PC-9 (cell line): ENCODE measurements around the gene AGAP3. TPM values are rescaled to one million over a fixed set of nuclear protein-coding genes. Genes with fewer than 3 reads are reported as not detected.

Source experiments
- BruUV-seq: library from RNA; stranded (reverse); fragments of 400-500 nt; replicated peaks from 2 replicates; lab custom pipeline; 2021; lab: Mats Ljungman, UMichigan
- CTCF ChIA-PET: fragments of 300-600 bp; sonication (Branson Sonifier 250); formaldehyde crosslinking; loops from one replicate; lab custom pipeline; 2022; ENCODE audit warnings: antibody characterized with exemption; lab: Charles Lee
- POLR2A ChIA-PET: fragments of 300-600 bp; sonication (Branson Sonifier 250); formaldehyde crosslinking; loops from one replicate; lab custom pipeline; 2022; ENCODE audit warnings: antibody characterized with exemption; ENCODE audit not compliant: unreplicated experiment; lab: Charles Lee
- DNase-seq, 2 experiments: peaks; one replicate each; pipeline versions ENCODE4 v3.0.0 to v3.0.0-alpha.2; 2015 to 2022; ENCODE audit warnings: mixed read lengths in 1 of 2
- H2AFZ ChIP-seq: fragments of 200-600 bp; sonication (generic); 2 replicates; pipeline ENCODE4 v1.8.1; 2017; ENCODE audit warnings: antibody characterized with exemption
- H3F3A ChIP-seq: fragments of 200-600 bp; sonication (generic); 2 replicates; pipeline ENCODE4 v1.8.1; 2017; ENCODE audit warnings: antibody characterized with exemption, mild to moderate bottlenecking, low read depth; ENCODE audit not compliant: insufficient read depth
- H3K27ac ChIP-seq: fragments of 200-600 bp; sonication (generic); 2 replicates; pipeline ENCODE4 v1.6.1; 2016; ENCODE audit warnings: mixed run types
- H3K27me3 ChIP-seq: fragments of 200-600 bp; sonication (generic); 2 replicates; pipeline ENCODE4 v1.6.1; 2016; ENCODE audit warnings: low read depth, mixed run types; ENCODE audit not compliant: insufficient read depth
- H3K36me3 ChIP-seq: fragments of 200-600 bp; sonication (generic); 2 replicates; pipeline ENCODE4 v1.6.1; 2016; ENCODE audit warnings: low read depth, mixed run types
- H3K4me1 ChIP-seq: fragments of 200-600 bp; sonication (generic); replicated peaks from 2 replicates; pipeline ENCODE4 v1.6.1; 2016; ENCODE audit warnings: mixed run types; ENCODE audit not compliant: insufficient read depth
- H3K4me2 ChIP-seq: fragments of 200-600 bp; sonication (generic); 2 replicates; pipeline ENCODE4 v1.6.1; 2017; ENCODE audit warnings: mixed run types
- H3K4me3 ChIP-seq: fragments of 200-600 bp; sonication (generic); 2 replicates; pipeline ENCODE4 v1.6.1; 2016; ENCODE audit warnings: mixed run types
- H3K79me2 ChIP-seq: fragments of 200-600 bp; sonication (generic); 2 replicates; pipeline ENCODE4 v1.6.1; 2017; ENCODE audit warnings: low read depth, mixed run types
- H3K9me2 ChIP-seq: fragments of 200-600 bp; sonication (generic); 2 replicates; pipeline ENCODE4 v1.8.1; 2017; ENCODE audit warnings: mild to moderate bottlenecking; ENCODE audit not compliant: insufficient read depth
- H3K9me3 ChIP-seq: fragments of 200-600 bp; sonication (generic); 2 replicates; pipeline ENCODE4 v1.8.1; 2016; ENCODE audit warnings: low read depth; ENCODE audit not compliant: insufficient read depth
- H4K20me1 ChIP-seq: fragments of 200-600 bp; sonication (generic); 2 replicates; pipeline ENCODE4 v1.8.1; 2017; ENCODE audit not compliant: insufficient read depth
- EZH2 ChIP-seq: fragments of 200-600 bp; sonication (generic); IDR thresholded peaks from 2 replicates; pipeline ENCODE4 v1.8.0; 2017; ENCODE audit warnings: antibody characterized with exemption, low read depth
- intact Hi-C: fragments of 100-400 bp; cut with micrococcal nuclease; formaldehyde crosslinking; loops from one replicate; pipeline ENCODE4 v1.10.0; 2022; ENCODE audit not compliant: unreplicated experiment
- total RNA-seq: library from RNA; stranded (reverse); gene quantifications from 2 replicates; pipeline ENCODE4 v1.2.3, GENCODE V29; 2021
- TF ChIP-seq, protein P1 (sequence below): fragments of 200-600 bp; sonication (generic); conservative IDR thresholded peaks from 2 replicates; pipeline ENCODE4 v1.6.1; 2017; ENCODE audit warnings: mixed run types, antibody characterized with exemption, mild to moderate bottlenecking, moderate library complexity

AGAP3 gene
- total RNA-seq, 1 experiment from 2014 or later: 103 TPM

- no peaks in the 10 kb centered on the region for H3K27me3 ChIP-seq
- peaks cover 38% of the 10 kb centered on the region for H3F3A ChIP-seq
- no peaks in the 10 kb centered on the region for H3K9me2 ChIP-seq
- POLR2A ChIA-PET: no interaction called here
- CTCF ChIA-PET: interaction anchor here (0.6 to 1.2 kb wide), 3 partner anchors 24 to 192 kb away, joined by 3 to 13 read pairs (median 4); partner anchors contain the start of gene ABCF2
- peaks cover 23% of the 10 kb centered on the region for H3K79me2 ChIP-seq
- no peak overlapping the region for H3K27ac ChIP-seq
- no peaks in the 10 kb centered on the region for H3K36me3 ChIP-seq
- DNase-seq: peak; percentile 52 to 82
- H2AFZ ChIP-seq: no peak overlapping the region
- H3K4me3 ChIP-seq: no peak overlapping the region
- H4K20me1 ChIP-seq: peaks cover 64% of the 10 kb centered on the region
- BruUV-seq: no TSS peak
- no peak for TF ChIP-seq EZH2
- TF ChIP-seq, protein P1, sequence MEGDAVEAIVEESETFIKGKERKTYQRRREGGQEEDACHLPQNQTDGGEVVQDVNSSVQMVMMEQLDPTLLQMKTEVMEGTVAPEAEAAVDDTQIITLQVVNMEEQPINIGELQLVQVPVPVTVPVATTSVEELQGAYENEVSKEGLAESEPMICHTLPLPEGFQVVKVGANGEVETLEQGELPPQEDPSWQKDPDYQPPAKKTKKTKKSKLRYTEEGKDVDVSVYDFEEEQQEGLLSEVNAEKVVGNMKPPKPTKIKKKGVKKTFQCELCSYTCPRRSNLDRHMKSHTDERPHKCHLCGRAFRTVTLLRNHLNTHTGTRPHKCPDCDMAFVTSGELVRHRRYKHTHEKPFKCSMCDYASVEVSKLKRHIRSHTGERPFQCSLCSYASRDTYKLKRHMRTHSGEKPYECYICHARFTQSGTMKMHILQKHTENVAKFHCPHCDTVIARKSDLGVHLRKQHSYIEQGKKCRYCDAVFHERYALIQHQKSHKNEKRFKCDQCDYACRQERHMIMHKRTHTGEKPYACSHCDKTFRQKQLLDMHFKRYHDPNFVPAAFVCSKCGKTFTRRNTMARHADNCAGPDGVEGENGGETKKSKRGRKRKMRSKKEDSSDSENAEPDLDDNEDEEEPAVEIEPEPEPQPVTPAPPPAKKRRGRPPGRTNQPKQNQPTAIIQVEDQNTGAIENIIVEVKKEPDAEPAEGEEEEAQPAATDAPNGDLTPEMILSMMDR: peak; percentile 92
- peaks cover 26% of the 10 kb centered on the region for H3K4me1 ChIP-seq
- no peak overlapping the region for H3K4me2 ChIP-seq
- intact Hi-C loops: loop anchor here (1.0 to 10.0 kb wide), 6 partner anchors 116 to 789 kb away; partner anchors contain the start of genes ABCF2, ACTR3C and LRRC61
- no peaks in the 10 kb centered on the region for H3K9me3 ChIP-seq
These were observed 24.8 kb downstream of the AGAP3 start for GRCh38 chr7:151110941-151111645.

- peak overlapping the region; percentile 16; the same call in 1 of the 2 replicates for H3K4me3 ChIP-seq
- H3K4me2 ChIP-seq: peak overlapping the region; percentile 58
- no peaks in the 10 kb centered on the region for H3K9me3 ChIP-seq
- H3K36me3 ChIP-seq: no peaks in the 10 kb centered on the region
- intact Hi-C loops: loop anchor here (1.0 to 10.0 kb wide), 10 partner anchors 27 to 791 kb away; partner anchors contain the start of genes ABCB8, ABCF2, ACTR3C and AGAP3
- peak; percentile 79 to 87 for DNase-seq
- no peaks in the 10 kb centered on the region for H3K9me2 ChIP-seq
- H3K27ac ChIP-seq: peak overlapping the region; percentile 77
- peaks cover 30% of the 10 kb centered on the region for H3K4me1 ChIP-seq
- peaks cover 64% of the 10 kb centered on the region for H4K20me1 ChIP-seq
- BruUV-seq: no TSS peak
- POLR2A ChIA-PET: interaction anchor here (0.6 to 1.0 kb wide), 3 partner anchors 85 to 205 kb away, joined by 3 to 6 read pairs (median 4); partner anchors contain the start of gene ABCB8
- CTCF ChIA-PET: no interaction called here
- TF ChIP-seq, protein P1: no peak
- peaks cover 38% of the 10 kb centered on the region for H3F3A ChIP-seq
- H3K79me2 ChIP-seq: peaks cover 32% of the 10 kb centered on the region
- no peak overlapping the region for H2AFZ ChIP-seq
- H3K27me3 ChIP-seq: no peaks in the 10 kb centered on the region
These were observed 27.3 kb downstream of the AGAP3 start for GRCh38 chr7:151113344-151114150.
